T-helper 1 cell treated with Interleukin-12 subunit alpha and Interleukin-12 subunit beta and Interleukin-4 antibody, amounts not matched to agents 30 μg/mL and 1 μg/mL, for 36 hours (primary cell): ENCODE results near the gene XG.
"Not testable (repeated sequence)": the region's sequence is repeated elsewhere in the genome, so short reads cannot be mapped to it uniquely, and the experiment has no call there.

ENCODE experiments used
- H3K27ac Mint-ChIP-seq: one replicate; pipeline ENCODE4 v1.8.0; 2021; ENCODE audit warnings: mild to moderate bottlenecking, mixed read lengths
- H3K27me3 Mint-ChIP-seq: one replicate; pipeline ENCODE4 v1.8.0; 2021; ENCODE audit warnings: low read depth, mixed read lengths
- H3K36me3 Mint-ChIP-seq: one replicate; pipeline ENCODE4 v1.8.0; 2021; ENCODE audit warnings: low read depth, mixed read lengths
- H3K4me1 Mint-ChIP-seq: one replicate; pipeline ENCODE4 v1.8.0; 2021; ENCODE audit warnings: low read depth, mixed read lengths
- H3K4me3 Mint-ChIP-seq: one replicate; pipeline ENCODE4 v1.8.0; 2021; ENCODE audit warnings: mild to moderate bottlenecking, moderate library complexity, mixed read lengths
- H3K9me3 Mint-ChIP-seq: one replicate; pipeline ENCODE4 v1.8.0; 2021; ENCODE audit warnings: mixed read lengths

Gene XG

GRCh38 chrX:2752441-2752840 lies 601 bp downstream of the XG start:
- H3K4me3 Mint-ChIP-seq, H3K36me3 Mint-ChIP-seq, H3K4me1 Mint-ChIP-seq, H3K27me3 Mint-ChIP-seq, H3K27ac Mint-ChIP-seq, H3K9me3 Mint-ChIP-seq: not testable (repeated sequence)

- not testable (repeated sequence) for H3K4me3 Mint-ChIP-seq, H3K27me3 Mint-ChIP-seq, H3K27ac Mint-ChIP-seq, H3K36me3 Mint-ChIP-seq, H3K9me3 Mint-ChIP-seq, H3K4me1 Mint-ChIP-seq
Observed at GRCh38 chrX:2755163-2755715, 3.4 kb downstream of the XG start.

- Mint-ChIP-seq H3K27ac (no peak overlapping the region), H3K36me3 (no peaks in the 10 kb centered on the region), H3K4me1 (no peaks in the 10 kb centered on the region), H3K4me3 (no peak overlapping the region), H3K27me3 (peaks cover 5% of the 10 kb centered on the region), H3K9me3 (no peaks in the 10 kb centered on the region)
Observed at GRCh38 chrX:2756548-2756947, 4.7 kb downstream of the XG start.

- Mint-ChIP-seq H3K36me3 (no peaks in the 10 kb centered on the region), H3K27me3 (peaks cover 5% of the 10 kb centered on the region), H3K4me1 (no peaks in the 10 kb centered on the region), H3K27ac (no peak overlapping the region), H3K4me3 (no peak overlapping the region), H3K9me3 (no peaks in the 10 kb centered on the region)
Observed at GRCh38 chrX:2761246-2761645, 9.4 kb downstream of the XG start.

- not testable (repeated sequence) for H3K4me3 Mint-ChIP-seq, H3K27ac Mint-ChIP-seq, H3K9me3 Mint-ChIP-seq, H3K27me3 Mint-ChIP-seq, H3K36me3 Mint-ChIP-seq, H3K4me1 Mint-ChIP-seq
Observed at GRCh38 chrX:2762671-2763070, 10.8 kb downstream of the XG start.

GRCh38 chrX:2764766-2765548 lies 13.1 kb downstream of the XG start:
- H3K27ac Mint-ChIP-seq, H3K4me1 Mint-ChIP-seq, H3K36me3 Mint-ChIP-seq, H3K4me3 Mint-ChIP-seq, H3K27me3 Mint-ChIP-seq, H3K9me3 Mint-ChIP-seq: not testable (repeated sequence)

- Mint-ChIP-seq H3K9me3 (no peaks in the 10 kb centered on the region), H3K27ac (no peak overlapping the region), H3K36me3 (no peaks in the 10 kb centered on the region), H3K27me3 (no peaks in the 10 kb centered on the region), H3K4me3 (no peak overlapping the region), H3K4me1 (no peaks in the 10 kb centered on the region)
Observed at GRCh38 chrX:2765549-2765830, 13.7 kb downstream of the XG start.

- Mint-ChIP-seq H3K27me3 (no peaks in the 10 kb centered on the region), H3K27ac (no peak overlapping the region)
Observed at GRCh38 chrX:2766906-2767305, 15.1 kb downstream of the XG start.

GRCh38 chrX:2767631-2768455 lies 16.0 kb downstream of the XG start:
- H3K4me1 Mint-ChIP-seq, result no peaks in the 10 kb centered on the region
- no peaks in the 10 kb centered on the region for H3K36me3 Mint-ChIP-seq
- H3K27ac Mint-ChIP-seq, result no peak overlapping the region
- peaks cover 4% of the 10 kb centered on the region for H3K9me3 Mint-ChIP-seq
- H3K27me3 Mint-ChIP-seq, result no peaks in the 10 kb centered on the region
- no peak overlapping the region for H3K4me3 Mint-ChIP-seq

More at GRCh38 chrX:2766906-2767305, 15.1 kb downstream of the XG start:
- Mint-ChIP-seq H3K4me3 (no peak overlapping the region), H3K36me3 (no peaks in the 10 kb centered on the region), H3K9me3 (peaks cover 4% of the 10 kb centered on the region), H3K4me1 (no peaks in the 10 kb centered on the region)

- Mint-ChIP-seq H3K4me1 (no peaks in the 10 kb centered on the region), H3K27ac (no peak overlapping the region), H3K27me3 (peaks cover 6% of the 10 kb centered on the region), H3K4me3 (no peak overlapping the region), H3K36me3 (no peaks in the 10 kb centered on the region), H3K9me3 (peaks cover 10% of the 10 kb centered on the region)
Observed at GRCh38 chrX:2769615-2770014, 17.8 kb downstream of the XG start.

- not testable (repeated sequence) for H3K4me1 Mint-ChIP-seq, H3K27me3 Mint-ChIP-seq, H3K4me3 Mint-ChIP-seq, H3K36me3 Mint-ChIP-seq, H3K27ac Mint-ChIP-seq
- peaks cover 12% of the 10 kb centered on the region for H3K9me3 Mint-ChIP-seq
Observed at GRCh38 chrX:2773166-2774055, 21.6 kb downstream of the XG start.

- Mint-ChIP-seq H3K27ac (no peak overlapping the region), H3K4me3 (peak overlapping the region; percentile 34), H3K36me3 (no peaks in the 10 kb centered on the region), H3K4me1 (no peaks in the 10 kb centered on the region), H3K9me3 (peaks cover 12% of the 10 kb centered on the region), H3K27me3 (peaks cover 6% of the 10 kb centered on the region)
Observed at GRCh38 chrX:2774057-2774456, 22.2 kb downstream of the XG start.

GRCh38 chrX:2774776-2775175 lies 22.9 kb downstream of the XG start:
- no peaks in the 10 kb centered on the region for H3K36me3 Mint-ChIP-seq
- H3K4me3 Mint-ChIP-seq, result no peak overlapping the region
- peaks cover 6% of the 10 kb centered on the region for H3K27me3 Mint-ChIP-seq

GRCh38 chrX:2780472-2781225 lies 28.8 kb downstream of the XG start:
- H3K27ac Mint-ChIP-seq, H3K4me1 Mint-ChIP-seq, H3K27me3 Mint-ChIP-seq, H3K4me3 Mint-ChIP-seq, H3K36me3 Mint-ChIP-seq, H3K9me3 Mint-ChIP-seq: not testable (repeated sequence)

More at GRCh38 chrX:2774776-2775175, 22.9 kb downstream of the XG start:
- Mint-ChIP-seq H3K4me1 (no peaks in the 10 kb centered on the region), H3K9me3 (peaks cover 12% of the 10 kb centered on the region), H3K27ac (no peak overlapping the region)
